ENCODE data around the gene HMGCS1. TPM values are rescaled to one million over a fixed set of nuclear protein-coding genes. Genes with fewer than 3 reads are reported as not detected.

HMGCS1 gene
- total and polyA plus RNA-seq, 7 experiments from 2014 or later = 8.9 to 77.5 (median 34.6) TPM

GRCh38 chr5:43258116-43258515, 55.1 kb downstream of the HMGCS1 start:
- peaks cover 0 to 2% (median 0%) of the 10 kb centered on the region in 7 donors for H3K4me1 Mint-ChIP-seq

DNA sequence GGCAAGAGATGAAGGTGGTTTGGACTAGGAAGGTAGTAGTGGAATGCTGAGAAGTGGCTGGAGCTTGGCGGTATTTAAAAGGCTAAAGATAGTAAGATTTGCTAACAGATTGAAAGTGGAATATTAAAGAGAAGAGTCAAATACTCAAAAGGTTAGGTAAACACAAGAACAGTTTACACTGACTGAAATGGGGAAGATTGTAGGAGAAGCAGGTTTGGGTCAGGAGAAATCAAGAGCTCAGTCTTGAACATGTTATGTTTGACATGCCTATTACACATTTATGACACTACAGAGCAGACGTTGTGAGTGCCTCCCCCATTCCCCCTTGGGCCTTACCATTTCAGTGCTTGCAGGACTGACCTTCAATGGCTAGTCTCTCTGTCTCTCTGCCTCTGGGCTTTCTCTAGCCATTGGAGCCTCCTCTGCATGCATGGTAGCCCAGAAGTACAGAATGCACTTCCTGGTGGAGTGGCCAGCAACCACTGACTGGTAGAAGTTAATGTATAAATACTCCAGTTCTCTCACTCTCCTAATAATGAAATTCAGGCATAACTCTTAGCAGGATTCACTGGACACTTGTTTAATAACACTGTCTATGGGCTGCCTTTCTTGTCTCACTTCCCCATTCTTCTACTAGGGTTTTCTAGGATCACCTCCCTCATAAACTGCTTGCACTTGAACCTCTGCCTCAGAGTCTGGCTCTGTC, 56.8 kb downstream of the HMGCS1 start:
- Histone ChIP-seq H3K4me3 (ENCODE audit: low read length) (no peak overlapping the region), H3K27ac (ENCODE audit: low read depth, low read length) (no peak overlapping the region), H3K27me3 (ENCODE audit: control insufficient read depth in 2 of 2, insufficient read depth in 2 of 2, low read length in 2 of 2) (no peaks in the 10 kb centered on the region), H3K4me1 (ENCODE audit: control insufficient read depth in 2 of 2, insufficient read depth in 2 of 2, low read length in 2 of 2) (no peaks in the 10 kb centered on the region), H3K9me3 (ENCODE audit: control insufficient read depth in 2 of 3, low read length in 3 of 3) (no peaks in the 10 kb centered on the region), H3K36me3 (ENCODE audit: control insufficient read depth in 2 of 3, insufficient read depth in 3 of 3, low read length in 3 of 3) (no peaks in the 10 kb centered on the region)
- peaks cover 0 to 4% (median 0%) of the 10 kb centered on the region in 11 donors for H3K9me3 Mint-ChIP-seq
- H3K27me3 Mint-ChIP-seq = peaks cover 17 to 30% (median 27%) of the 10 kb centered on the region in 5 donors
- ATAC-seq (peak; percentile 10), DNase-seq (no peak)
- peaks cover 0 to 2% (median 0%) of the 10 kb centered on the region in 7 donors for H3K4me1 Mint-ChIP-seq
- no peaks in the 10 kb centered on the region for H3K36me3 Mint-ChIP-seq
- no peak overlapping the region for H3K4me3 Mint-ChIP-seq
- POLR2A ChIA-PET = no interaction called here
- CTCF ChIA-PET = no interaction called here
- no peak overlapping the region for H3K27ac Mint-ChIP-seq
- intact Hi-C loops (cut with micrococcal nuclease) = no loop called here

More at GRCh38 chr5:43258116-43258515, 55.1 kb downstream of the HMGCS1 start:
- Mint-ChIP-seq H3K27me3 (peaks cover 22 to 43% (median 29%) of the 10 kb centered on the region in 5 donors), H3K9me3 (peaks cover 0 to 16% (median 6%) of the 10 kb centered on the region in 11 donors), H3K4me3 (no peak overlapping the region), H3K36me3 (peaks cover 0 to 4% (median 0%) of the 10 kb centered on the region in 5 donors), H3K27ac (no peak overlapping the region)
- CTCF ChIA-PET = no interaction called here
- no peaks in the 10 kb centered on the region for H3K36me3 ChIP-seq (ENCODE audit: control insufficient read depth in 2 of 3, insufficient read depth in 3 of 3, low read length in 3 of 3)
- H3K27me3 ChIP-seq (ENCODE audit: control insufficient read depth in 2 of 2, insufficient read depth in 2 of 2, low read length in 2 of 2) = no peaks in the 10 kb centered on the region
- H3K4me1 ChIP-seq (ENCODE audit: control insufficient read depth in 2 of 2, insufficient read depth in 2 of 2, low read length in 2 of 2) = no peaks in the 10 kb centered on the region
- ATAC-seq (no peak), DNase-seq (no peak)
- H3K4me3 ChIP-seq (ENCODE audit: low read length) = no peak overlapping the region
- no peaks in the 10 kb centered on the region for H3K9me3 ChIP-seq (ENCODE audit: control insufficient read depth in 2 of 3, low read length in 3 of 3)
- POLR2A ChIA-PET = no interaction called here
- intact Hi-C loops (cut with micrococcal nuclease) = no loop called here
- no peak overlapping the region for H3K27ac ChIP-seq (ENCODE audit: low read depth, low read length)

DNA sequence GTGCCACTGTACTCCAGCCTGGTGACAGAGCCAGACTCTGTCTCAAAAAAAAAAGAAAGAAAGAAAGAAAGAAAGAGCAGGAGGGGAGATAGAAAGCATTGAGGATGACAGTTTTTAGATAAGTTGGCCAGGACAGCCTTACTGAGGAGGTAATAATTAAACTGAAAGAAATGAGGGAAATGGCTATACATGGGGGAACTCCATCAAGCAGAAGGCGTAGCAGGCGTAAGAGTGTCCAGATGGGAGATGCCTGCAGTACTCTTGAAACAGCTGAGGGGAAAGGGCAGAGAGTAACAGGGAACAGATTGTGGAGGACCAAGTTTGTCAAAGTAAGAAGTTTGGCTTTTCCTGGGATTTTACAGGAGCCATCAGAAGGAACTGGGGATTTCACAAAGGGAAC, 57.5 kb downstream of the HMGCS1 start:
- POLR2A ChIA-PET = no interaction called here
- intact Hi-C loops (cut with micrococcal nuclease) = no loop called here
- peaks cover 0 to 2% (median 0%) of the 10 kb centered on the region in 7 donors for H3K4me1 Mint-ChIP-seq
- CTCF ChIA-PET = no interaction called here
- H3K4me3 ChIP-seq (ENCODE audit: low read length) = no peak overlapping the region
- H3K27ac ChIP-seq (ENCODE audit: low read depth, low read length) = no peak overlapping the region
- no peaks in the 10 kb centered on the region for H3K36me3 Mint-ChIP-seq
- no peak overlapping the region for H3K4me3 Mint-ChIP-seq
- H3K27me3 Mint-ChIP-seq = peaks cover 14 to 30% (median 27%) of the 10 kb centered on the region in 5 donors
- no peaks in the 10 kb centered on the region for H3K9me3 ChIP-seq (ENCODE audit: control insufficient read depth in 2 of 3, low read length in 3 of 3)
- no peaks in the 10 kb centered on the region for H3K4me1 ChIP-seq (ENCODE audit: control insufficient read depth in 2 of 2, insufficient read depth in 2 of 2, low read length in 2 of 2)
- no peak overlapping the region for H3K27ac Mint-ChIP-seq
- no peak for DNase-seq
- no peak for ATAC-seq
- no peaks in the 10 kb centered on the region for H3K36me3 ChIP-seq (ENCODE audit: control insufficient read depth in 2 of 3, insufficient read depth in 3 of 3, low read length in 3 of 3)
- no peaks in the 10 kb centered on the region for H3K27me3 ChIP-seq (ENCODE audit: control insufficient read depth in 2 of 2, insufficient read depth in 2 of 2, low read length in 2 of 2)
- H3K9me3 Mint-ChIP-seq = peaks cover 0 to 2% (median 0%) of the 10 kb centered on the region in 11 donors

GRCh38 chr5:43251754-43252153, 61.5 kb downstream of the HMGCS1 start:
- Histone ChIP-seq H3K4me3 (ENCODE audit: low read length) (no peak overlapping the region), H3K27ac (ENCODE audit: low read depth, low read length) (no peak overlapping the region), H3K36me3 (ENCODE audit: control insufficient read depth in 2 of 3, insufficient read depth in 3 of 3, low read length in 3 of 3) (no peaks in the 10 kb centered on the region), H3K9me3 (ENCODE audit: control insufficient read depth in 2 of 3, low read length in 3 of 3) (no peaks in the 10 kb centered on the region), H3K27me3 (ENCODE audit: control insufficient read depth in 2 of 2, insufficient read depth in 2 of 2, low read length in 2 of 2) (no peaks in the 10 kb centered on the region), H3K4me1 (ENCODE audit: control insufficient read depth in 2 of 2, insufficient read depth in 2 of 2, low read length in 2 of 2) (no peaks in the 10 kb centered on the region)
- Mint-ChIP-seq H3K27ac (no peak overlapping the region), H3K4me3 (no peak overlapping the region), H3K4me1 (no peaks in the 10 kb centered on the region), H3K27me3 (peaks cover 14 to 23% (median 18%) of the 10 kb centered on the region in 5 donors), H3K36me3 (peaks cover 0 to 8% (median 0%) of the 10 kb centered on the region in 5 donors), H3K9me3 (peaks cover 0 to 1% (median 0%) of the 10 kb centered on the region in 11 donors)
- ATAC-seq (no peak), DNase-seq (no peak)
- intact Hi-C loops (cut with micrococcal nuclease) = no loop called here
- ChIA-PET CTCF (no interaction called here), POLR2A (no interaction called here)

DNA sequence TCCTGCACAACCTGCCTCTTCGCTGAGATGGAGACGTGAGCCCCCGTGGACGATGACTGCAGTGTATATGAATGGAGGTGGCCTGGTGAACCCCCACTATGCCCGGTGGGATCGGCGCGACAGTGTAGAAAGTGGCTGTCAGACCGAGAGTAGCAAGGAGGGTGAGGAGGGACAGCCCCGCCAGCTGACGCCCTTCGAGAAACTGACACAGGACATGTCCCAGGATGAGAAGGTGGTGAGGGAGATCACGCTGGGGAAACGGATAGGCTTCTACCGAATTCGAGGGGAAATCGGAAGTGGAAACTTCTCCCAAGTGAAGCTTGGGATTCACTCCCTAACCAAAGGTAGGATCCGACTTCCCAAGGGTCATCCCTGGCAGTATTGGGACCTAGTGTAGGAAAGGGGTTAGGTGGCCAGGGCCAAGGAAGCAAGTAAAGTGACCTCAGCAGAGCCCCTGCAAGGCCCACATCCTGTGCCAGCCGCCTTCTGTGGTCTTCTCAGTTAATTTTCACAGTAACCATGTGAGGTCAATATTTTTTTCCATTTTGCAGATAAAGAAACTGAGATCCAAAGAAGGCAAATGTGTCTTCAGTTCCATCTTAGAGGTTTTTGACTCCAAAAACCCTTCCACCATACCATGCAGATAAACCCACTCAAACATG, 67.4 kb downstream of the HMGCS1 start:
- Histone ChIP-seq H3K27me3 (ENCODE audit: control insufficient read depth in 2 of 2, insufficient read depth in 2 of 2, low read length in 2 of 2) (no peaks in the 10 kb centered on the region), H3K9me3 (ENCODE audit: control insufficient read depth in 2 of 3, low read length in 3 of 3) (no peaks in the 10 kb centered on the region), H3K27ac (ENCODE audit: low read depth, low read length) (no peak overlapping the region), H3K36me3 (ENCODE audit: control insufficient read depth in 2 of 3, insufficient read depth in 3 of 3, low read length in 3 of 3) (no peaks in the 10 kb centered on the region), H3K4me1 (ENCODE audit: control insufficient read depth in 2 of 2, insufficient read depth in 2 of 2, low read length in 2 of 2) (no peaks in the 10 kb centered on the region), H3K4me3 (ENCODE audit: low read length) (no peak overlapping the region)
- Mint-ChIP-seq H3K4me1 (no peaks in the 10 kb centered on the region), H3K36me3 (peaks cover 0 to 8% (median 0%) of the 10 kb centered on the region in 5 donors), H3K9me3 (peaks cover 0 to 1% (median 0%) of the 10 kb centered on the region in 11 donors), H3K27me3 (peaks cover 8 to 29% (median 15%) of the 10 kb centered on the region in 5 donors), H3K4me3 (no peak overlapping the region), H3K27ac (no peak overlapping the region)
- CTCF ChIA-PET = no interaction called here
- POLR2A ChIA-PET = no interaction called here
- ATAC-seq (no peak), DNase-seq (no peak)
- intact Hi-C loops (cut with micrococcal nuclease) = no loop called here

DNA sequence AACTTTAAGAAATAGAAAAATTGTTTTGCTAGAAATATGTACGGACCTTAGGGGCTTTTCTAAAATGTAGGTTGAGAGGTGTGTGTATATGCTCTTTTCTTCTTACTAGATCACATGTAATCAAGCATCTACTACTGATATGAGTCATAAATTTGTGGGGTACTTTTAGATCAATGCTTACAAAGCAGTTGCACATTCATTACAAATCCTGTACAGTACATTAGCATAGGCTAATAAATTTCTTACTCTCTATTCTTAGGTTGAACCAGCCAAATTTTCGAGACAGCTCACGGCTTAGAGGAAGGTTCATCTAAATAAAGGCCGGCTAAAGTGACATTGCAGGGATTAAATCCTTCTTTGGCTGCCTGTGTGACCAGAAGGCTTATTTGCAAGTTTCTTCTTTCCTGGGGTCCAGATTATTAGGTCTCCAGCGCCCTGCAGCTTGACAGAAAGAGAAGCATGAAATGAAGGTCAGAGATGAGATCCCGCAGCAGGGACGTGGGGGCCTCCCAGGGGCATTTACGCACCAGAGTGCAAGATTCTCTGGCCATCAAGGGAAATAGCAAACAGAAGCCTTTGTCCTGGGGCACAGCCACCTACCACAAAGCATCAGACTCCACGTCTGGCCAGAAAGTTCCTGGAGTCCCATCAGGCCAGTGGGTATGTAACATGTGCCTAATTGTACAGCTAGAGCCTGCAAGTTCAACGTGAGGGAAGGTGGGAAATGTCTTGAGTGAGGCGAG, 68.2 kb downstream of the HMGCS1 start:
- Histone ChIP-seq H3K36me3 (ENCODE audit: control insufficient read depth in 2 of 3, insufficient read depth in 3 of 3, low read length in 3 of 3) (no peaks in the 10 kb centered on the region), H3K27ac (ENCODE audit: low read depth, low read length) (no peak overlapping the region), H3K4me1 (ENCODE audit: control insufficient read depth in 2 of 2, insufficient read depth in 2 of 2, low read length in 2 of 2) (no peaks in the 10 kb centered on the region), H3K9me3 (ENCODE audit: control insufficient read depth in 2 of 3, low read length in 3 of 3) (no peaks in the 10 kb centered on the region), H3K27me3 (ENCODE audit: control insufficient read depth in 2 of 2, insufficient read depth in 2 of 2, low read length in 2 of 2) (no peaks in the 10 kb centered on the region), H3K4me3 (ENCODE audit: low read length) (no peak overlapping the region)
- Mint-ChIP-seq H3K27ac (no peak overlapping the region), H3K4me1 (no peaks in the 10 kb centered on the region), H3K4me3 (no peak overlapping the region), H3K9me3 (no peaks in the 10 kb centered on the region), H3K27me3 (peaks cover 12 to 29% (median 16%) of the 10 kb centered on the region in 5 donors), H3K36me3 (peaks cover 0 to 8% (median 0%) of the 10 kb centered on the region in 5 donors)
- CTCF ChIA-PET = no interaction called here
- DNase-seq (no peak), ATAC-seq (no peak)
- intact Hi-C loops (cut with micrococcal nuclease) = no loop called here
- POLR2A ChIA-PET = no interaction called here

Measured in naive thymus-derived CD4-positive, alpha-beta T cell (primary cell).